Caco-2 (cell line): ENCODE results near the gene UBASH3B. TPM values are rescaled to one million over a fixed set of nuclear protein-coding genes. Genes with fewer than 3 reads are reported as not detected.

Experiments used
- BruUV-seq: library from RNA; stranded (reverse); fragments of 400-500 nt; replicated peaks from 2 replicates; lab custom pipeline; 2021; lab: Mats Ljungman, UMichigan
- CTCF ChIA-PET: fragments of 300-600 bp; sonication (Branson Sonifier 250); formaldehyde crosslinking; loops from one replicate; lab custom pipeline; 2022; ENCODE audit warnings: antibody characterized with exemption; lab: Charles Lee
- POLR2A ChIA-PET: fragments of 300-600 bp; sonication (Branson Sonifier 250); formaldehyde crosslinking; loops from one replicate; lab custom pipeline; 2022; ENCODE audit warnings: antibody characterized with exemption; lab: Charles Lee
- DNase-seq, 2 experiments: peaks; one replicate each; pipeline versions ENCODE4 v3.0.0 to v3.0.0-alpha.2; 2020 to 2022
- H3K27me3 ChIP-seq: replicated peaks from 2 replicates; pipeline ENCODE4 v1.6.0; 2011; ENCODE audit warnings: low read length; ENCODE audit not compliant: control insufficient read depth, insufficient read depth
- H3K36me3 ChIP-seq: 2 replicates; pipeline ENCODE4 v1.5.1; 2011; ENCODE audit warnings: low read length; ENCODE audit not compliant: control insufficient read depth, insufficient read depth
- H3K4me1 ChIP-seq: fragments of 250-450 bp; sonication (Bioruptor Pico); 2 replicates; pipeline ENCODE4 v1.5.1; 2020; ENCODE audit warnings: mild to moderate bottlenecking
- H3K4me3 ChIP-seq: 2 replicates; pipeline ENCODE4 v1.5.1; 2011; ENCODE audit warnings: low read depth, mild to moderate bottlenecking, control low read depth, low read length
- H3K9me3 ChIP-seq: fragments of 250-450 bp; sonication (Bioruptor Pico); 2 replicates; pipeline ENCODE4 v1.5.1; 2020; ENCODE audit warnings: mild to moderate bottlenecking, moderate library complexity
- H3K27ac Mint-ChIP-seq: one replicate; pipeline ENCODE4 v1.8.0; 2022; ENCODE audit warnings: mixed read lengths; ENCODE audit not compliant: unreplicated experiment
- H3K27me3 Mint-ChIP-seq: one replicate; pipeline ENCODE4 v1.8.0; 2022; ENCODE audit warnings: mixed read lengths; ENCODE audit not compliant: insufficient read depth, unreplicated experiment
- H3K36me3 Mint-ChIP-seq: one replicate; pipeline ENCODE4 v1.8.0; 2022; ENCODE audit warnings: mild to moderate bottlenecking, mixed read lengths; ENCODE audit not compliant: insufficient read depth, unreplicated experiment
- H3K4me1 Mint-ChIP-seq: one replicate; pipeline ENCODE4 v1.8.0; 2022; ENCODE audit warnings: low read depth, mixed read lengths; ENCODE audit not compliant: unreplicated experiment
- H3K4me3 Mint-ChIP-seq: one replicate; pipeline ENCODE4 v1.8.0; 2022; ENCODE audit warnings: mild to moderate bottlenecking, moderate library complexity, mixed read lengths; ENCODE audit not compliant: unreplicated experiment
- H3K9me3 Mint-ChIP-seq: one replicate; pipeline ENCODE4 v1.8.0; 2022; ENCODE audit warnings: mixed read lengths; ENCODE audit not compliant: unreplicated experiment
- CTCF ChIP-seq, 2 experiments: fragments of 200-600 bp in 1 of 2; IDR thresholded peaks; 1 replicate in 1 of 2; 2 replicates in 1 of 2; pipeline versions ENCODE4 v1.5.1 to v1.8.0; 2011 to 2022; ENCODE audit warnings: antibody characterized with exemption in 1 of 2, control low read depth in 1 of 2, inconsistent platforms in 1 of 2, low read depth in 1 of 2, low read length in 1 of 2, mild to moderate bottlenecking in 1 of 2, moderate library complexity in 1 of 2; ENCODE audit not compliant: insufficient read depth in 1 of 2, severe bottlenecking in 1 of 2, unreplicated experiment in 1 of 2
- intact Hi-C: fragments of 100-400 bp; cut with micrococcal nuclease; formaldehyde crosslinking; loops from one replicate; pipeline ENCODE4 v1.10.0; 2022; ENCODE audit not compliant: unreplicated experiment
- total RNA-seq: library from RNA; stranded (reverse); gene quantifications from 2 replicates; pipeline ENCODE4 v1.2.3, GENCODE V29; 2022

UBASH3B gene
- total RNA-seq, 1 experiment from 2014 or later, result 21.5 TPM

- Histone ChIP-seq H3K4me3 (no peak overlapping the region), H3K9me3 (0 out of 2 replicates have a peak, but pooled peaks cover 5% of the 10 kb centered on the region), H3K36me3 (no peaks in the 10 kb centered on the region), H3K27me3 (no peaks in the 10 kb centered on the region), H3K4me1 (peaks cover 2% of the 10 kb centered on the region)
- BruUV-seq, result no TSS peak
- POLR2A ChIA-PET, result no interaction called here
- intact Hi-C loops, result no loop called here
- no peak for TF ChIP-seq CTCF (IDR thresholded peaks at IDR 0.05; ENCODE audit: insufficient read depth in 1 of 2, low read depth in 1 of 2, low read length in 1 of 2, severe bottlenecking in 1 of 2, unreplicated experiment in 1 of 2)
- Mint-ChIP-seq H3K27ac (no peak overlapping the region), H3K27me3 (no peaks in the 10 kb centered on the region), H3K36me3 (no peaks in the 10 kb centered on the region), H3K9me3 (peaks cover 11% of the 10 kb centered on the region), H3K4me3 (no peak overlapping the region), H3K4me1 (peaks cover 3% of the 10 kb centered on the region)
- CTCF ChIA-PET, result interaction anchor here (1.4 kb wide), 1 partner anchor 14 kb away, joined by 4 read pairs; no protein-coding TSS in a partner anchor
- DNase-seq, result no peak
Observed at GRCh38 chr11:122670131-122670530, 14.6 kb downstream of the UBASH3B start.

DNA sequence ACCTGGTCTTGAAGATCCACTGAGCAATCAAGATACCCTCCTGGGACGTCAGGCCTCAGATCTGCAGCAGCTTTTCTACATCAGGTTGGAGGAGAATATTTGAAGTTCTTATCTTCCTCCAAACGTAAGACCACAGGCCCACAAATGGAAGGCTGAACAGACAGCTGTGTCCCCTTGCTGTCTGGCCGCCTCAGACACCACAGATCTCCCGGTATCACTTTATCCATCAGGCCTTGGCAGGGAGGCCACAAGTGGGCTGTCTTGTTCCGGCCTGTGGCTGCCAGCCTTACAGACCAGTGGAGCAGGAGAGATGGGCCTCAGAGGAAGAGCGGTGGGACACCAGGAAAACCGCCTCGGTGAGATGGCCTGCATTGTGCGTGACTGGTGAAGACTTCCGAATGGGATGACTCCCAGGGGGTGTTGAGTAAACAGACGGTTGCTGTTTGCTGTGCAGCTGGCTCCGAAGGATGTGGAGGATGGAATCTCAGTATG, 15.9 kb downstream of the UBASH3B start:
- H3K4me1 ChIP-seq, result peaks cover 15% of the 10 kb centered on the region

DNA sequence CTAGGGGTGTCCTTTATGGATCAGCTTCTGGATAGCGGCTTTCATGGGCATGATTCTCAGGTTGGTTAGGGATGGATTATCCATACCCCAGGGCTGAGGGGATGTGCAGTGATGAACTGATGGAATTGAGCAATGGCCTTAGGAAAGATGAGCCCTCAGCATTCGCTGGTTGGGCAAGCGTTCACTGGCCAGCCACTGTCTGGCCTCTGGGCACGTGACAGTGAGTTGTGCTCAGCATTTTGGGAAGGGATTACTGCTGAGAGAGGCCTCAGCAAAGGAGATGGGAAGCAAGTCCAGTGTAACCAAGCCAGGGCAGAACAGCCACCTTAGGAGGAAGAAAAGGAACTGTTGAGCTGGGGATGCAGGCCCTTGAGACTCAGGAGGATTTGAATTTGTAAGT, 17.4 kb downstream of the UBASH3B start:
- no peak for TF ChIP-seq CTCF (IDR thresholded peaks at IDR 0.05; ENCODE audit: insufficient read depth in 1 of 2, low read depth in 1 of 2, low read length in 1 of 2, severe bottlenecking in 1 of 2, unreplicated experiment in 1 of 2)
- intact Hi-C loops, result no loop called here
- Mint-ChIP-seq H3K27me3 (no peaks in the 10 kb centered on the region), H3K27ac (no peak overlapping the region), H3K4me3 (no peak overlapping the region), H3K9me3 (peaks cover 11% of the 10 kb centered on the region), H3K4me1 (peaks cover 18% of the 10 kb centered on the region), H3K36me3 (no peaks in the 10 kb centered on the region)
- H3K27me3 ChIP-seq, result no peaks in the 10 kb centered on the region
- H3K4me3 ChIP-seq, result no peak overlapping the region
- ChIA-PET POLR2A (interaction anchor here (0.6 kb wide), 1 partner anchor 11 kb away, joined by 5 read pairs; no protein-coding TSS in a partner anchor), CTCF (no interaction called here)
- no peak for DNase-seq
- H3K9me3 ChIP-seq, result 0 out of 2 replicates have a peak, but pooled peaks cover 5% of the 10 kb centered on the region
- H3K4me1 ChIP-seq, result peaks cover 24% of the 10 kb centered on the region
- no peaks in the 10 kb centered on the region for H3K36me3 ChIP-seq
- BruUV-seq, result no TSS peak

More for the DNA sequence above, 15.9 kb downstream of the UBASH3B start:
- H3K4me3 Mint-ChIP-seq, result no peak overlapping the region
- CTCF ChIA-PET, result no interaction called here
- no peaks in the 10 kb centered on the region for H3K27me3 ChIP-seq
- no TSS peak for BruUV-seq
- no peaks in the 10 kb centered on the region for H3K36me3 ChIP-seq
- DNase-seq, result no peak
- H3K36me3 Mint-ChIP-seq, result no peaks in the 10 kb centered on the region
- no peak overlapping the region for H3K4me3 ChIP-seq
- no peak overlapping the region for H3K27ac Mint-ChIP-seq
- 0 out of 2 replicates have a peak, but pooled peaks cover 5% of the 10 kb centered on the region for H3K9me3 ChIP-seq
- intact Hi-C loops, result no loop called here
- H3K9me3 Mint-ChIP-seq, result peaks cover 11% of the 10 kb centered on the region
- no peak for TF ChIP-seq CTCF (IDR thresholded peaks at IDR 0.05; ENCODE audit: insufficient read depth in 1 of 2, low read depth in 1 of 2, low read length in 1 of 2, severe bottlenecking in 1 of 2, unreplicated experiment in 1 of 2)
- peaks cover 12% of the 10 kb centered on the region for H3K4me1 Mint-ChIP-seq
- POLR2A ChIA-PET, result no interaction called here
- no peaks in the 10 kb centered on the region for H3K27me3 Mint-ChIP-seq
